Subcutaneous adipose tissue (tissue), 4 donors: ENCODE measurements around the gene BRI3BP. TPM values are rescaled to one million over a fixed set of nuclear protein-coding genes. Genes with fewer than 3 reads are reported as not detected.

Experiments used
- CTCF ChIP-seq: fragments of 450-650 bp; IDR thresholded peaks from one replicate; pipeline ENCODE4 v1.5.1; 2016; ENCODE audit warnings: low read depth, mild to moderate bottlenecking, control low read depth, antibody characterized with exemption, moderate library complexity
- total RNA-seq, 4 donors: library from RNA; depleted of rRNA; stranded (reverse); fragments of >200 nt; gene quantifications; one replicate each; pipeline ENCODE4 v1.1.0, GENCODE V29; 2016

The BRI3BP gene
- 1 to 10 TPM; 4.7 to 5.8 (median 5.0) TPM for total RNA-seq

- TF ChIP-seq CTCF: no peak
These were observed at the start of gene BRI3BP for GRCh38 chr12:124993626-124994436. Gene BRI3BP, plus strand, starts transcription at chr12:124993645. Its CDS starts 146 bp downstream, at chr12:124993791.

GRCh38 chr12:124946447-124946793 is 47.0 kb upstream of the BRI3BP start:
- no peak for TF ChIP-seq CTCF

- TF ChIP-seq CTCF: no peak
These were observed 46.4 kb upstream of the BRI3BP start for GRCh38 chr12:124947013-124947412.

- TF ChIP-seq CTCF: no peak
These were observed 45.7 kb upstream of the BRI3BP start for GRCh38 chr12:124947561-124948398.

- TF ChIP-seq CTCF: no peak
These were observed 44.4 kb upstream of the BRI3BP start for GRCh38 chr12:124949066-124949465.

GRCh38 chr12:124949779-124950728 is 43.4 kb upstream of the BRI3BP start:
- no peak for TF ChIP-seq CTCF
